NCI-H446 treated with DMSO at 0.1 percent for 48 hours (cell line): ENCODE results near the gene ZBTB42.

ENCODE experiments used
- DNase-seq: peaks from one replicate; lab custom pipeline; 2025; lab: John Stamatoyannopoulos, UW

ZBTB42 gene

DNA sequence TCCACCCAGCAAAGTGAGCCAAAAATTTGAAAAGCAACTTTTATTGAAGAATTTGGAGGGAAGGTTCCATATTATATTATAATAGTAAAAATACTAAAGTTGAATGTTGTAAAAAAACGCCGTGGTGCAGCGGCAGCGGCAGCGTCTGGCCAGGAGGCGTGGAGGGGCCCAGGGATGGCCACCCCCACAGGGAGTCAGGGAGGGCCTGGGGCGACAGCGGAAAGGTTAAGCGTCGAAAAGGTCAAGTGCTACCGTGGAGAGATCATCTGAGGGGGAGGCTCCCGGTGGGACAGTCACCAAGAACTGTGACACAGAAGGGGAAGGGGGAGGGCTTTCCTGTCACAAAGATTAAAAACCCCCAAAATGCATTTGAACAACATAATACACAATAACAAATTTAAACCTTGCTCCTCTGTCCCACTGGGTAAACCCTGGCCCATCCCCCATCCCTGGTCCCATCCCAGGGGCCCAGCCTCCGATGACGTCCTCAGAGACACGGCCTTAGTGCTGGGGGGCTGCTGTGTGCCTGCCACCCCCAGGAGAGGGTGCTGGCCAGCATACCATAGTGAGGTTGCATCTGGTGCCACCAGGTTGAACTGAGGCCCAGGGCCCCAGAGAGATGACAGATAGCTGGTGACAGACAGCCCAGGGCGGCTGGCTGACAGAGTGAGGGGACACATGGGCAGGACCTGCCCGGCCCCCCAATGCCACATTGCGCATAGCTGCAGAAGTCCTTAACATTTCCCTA, 31.4 kb upstream of the ZBTB42 start:
- DNase-seq: no peak

DNA sequence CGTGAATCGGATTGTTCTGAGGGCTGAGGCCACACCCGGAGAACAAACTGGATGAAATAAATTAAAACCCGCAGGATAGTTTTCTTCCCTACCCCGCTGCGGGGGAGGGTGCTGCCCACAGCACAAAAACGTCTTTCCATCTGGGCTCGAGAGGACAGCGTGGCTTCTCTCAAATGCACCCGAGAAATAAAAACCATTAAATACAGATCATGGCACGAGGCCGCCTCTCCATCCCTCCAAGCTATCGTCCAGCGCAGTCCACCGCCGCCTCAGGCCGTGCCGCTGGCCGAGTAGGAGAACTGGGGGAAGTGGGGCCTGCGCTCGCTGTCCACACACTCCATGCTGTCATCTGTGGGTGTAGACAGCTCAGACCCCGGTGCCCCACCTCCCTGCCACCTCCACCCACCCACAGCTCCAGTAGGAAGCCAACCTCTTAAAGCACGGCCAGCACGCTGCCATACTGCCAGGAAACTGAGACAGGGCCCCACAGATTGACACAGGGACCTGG, 30.8 kb upstream of the ZBTB42 start:
- DNase-seq: no peak

DNA sequence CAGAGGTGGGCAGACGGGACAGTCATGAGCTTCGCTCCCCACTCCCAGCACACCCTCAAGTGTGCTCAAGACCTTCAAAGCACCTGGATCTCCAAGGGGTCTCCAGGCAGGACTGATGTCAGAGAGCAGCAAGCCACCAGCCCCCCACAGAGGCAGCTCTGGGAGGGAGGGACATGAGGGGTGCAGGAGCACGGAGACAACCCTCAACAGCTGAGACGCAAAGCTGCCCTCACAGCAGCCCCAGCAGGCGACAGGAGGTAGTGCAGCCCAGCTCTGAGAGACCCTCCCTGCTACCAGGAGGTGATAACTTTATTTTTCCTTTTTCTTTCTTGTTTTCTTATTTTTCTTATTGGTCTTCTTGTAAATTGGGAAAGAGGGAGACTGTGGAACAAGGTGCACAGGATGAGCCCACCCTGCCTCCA, 30.0 kb upstream of the ZBTB42 start:
- no peak for DNase-seq

DNA sequence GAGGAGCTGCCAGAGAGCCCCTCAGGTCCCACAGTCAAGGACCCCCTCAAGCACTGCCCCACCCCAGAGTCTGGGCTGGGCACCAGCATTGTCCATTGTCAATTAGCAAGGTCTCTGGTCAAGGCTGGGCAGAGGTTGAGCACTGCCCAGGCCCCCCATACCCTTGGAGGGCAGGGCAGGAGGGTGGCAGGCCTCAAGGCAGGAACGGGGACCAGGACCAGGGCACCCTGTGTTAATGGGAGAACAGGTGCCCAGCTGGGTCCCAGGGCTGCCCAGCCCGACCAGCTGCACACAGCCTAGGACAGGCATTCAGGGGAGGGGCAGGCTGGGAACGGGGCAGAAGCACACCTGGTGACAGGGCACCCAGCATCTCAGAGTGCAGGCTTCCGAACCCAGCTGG, 29.5 kb upstream of the ZBTB42 start:
- DNase-seq: no peak

DNA sequence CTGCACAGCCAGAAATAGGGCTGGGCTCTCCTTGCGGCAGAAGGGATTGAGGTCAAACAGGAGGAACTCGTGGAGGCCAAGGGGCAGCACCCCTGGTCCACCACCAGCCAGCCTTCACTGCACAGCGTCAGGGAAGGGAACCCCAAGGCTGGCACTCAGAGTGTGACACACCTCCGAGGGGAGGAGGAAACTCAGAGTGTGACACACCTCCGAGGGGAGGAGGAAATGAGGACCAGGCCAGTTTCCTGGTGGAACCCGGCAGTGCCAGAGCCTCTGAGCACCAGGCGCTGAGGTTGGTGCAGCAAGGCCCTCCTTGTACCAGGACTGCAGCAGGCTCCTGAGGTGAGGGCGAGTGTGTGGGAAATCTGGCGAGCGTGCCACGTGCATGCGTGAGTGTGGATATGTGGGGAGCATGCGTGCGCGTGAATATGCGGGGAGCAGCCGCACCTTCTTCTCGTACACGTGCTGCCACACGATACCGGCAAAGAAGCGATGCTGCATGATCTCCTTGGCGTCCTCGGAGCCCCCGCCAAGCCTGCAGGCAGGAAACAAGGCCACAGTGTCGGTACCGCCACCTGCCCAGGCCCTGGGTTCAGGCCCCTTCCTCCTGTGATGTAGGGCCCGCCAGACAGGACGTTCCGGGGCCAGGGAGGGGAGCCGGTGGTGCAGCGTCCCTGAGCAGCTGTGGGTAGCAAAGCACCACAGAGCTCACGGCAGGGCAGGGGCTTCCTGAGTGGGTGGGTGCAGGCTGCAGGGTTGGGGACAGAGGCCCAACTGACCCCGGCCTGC, 28.8 kb upstream of the ZBTB42 start:
- no peak for DNase-seq

DNA sequence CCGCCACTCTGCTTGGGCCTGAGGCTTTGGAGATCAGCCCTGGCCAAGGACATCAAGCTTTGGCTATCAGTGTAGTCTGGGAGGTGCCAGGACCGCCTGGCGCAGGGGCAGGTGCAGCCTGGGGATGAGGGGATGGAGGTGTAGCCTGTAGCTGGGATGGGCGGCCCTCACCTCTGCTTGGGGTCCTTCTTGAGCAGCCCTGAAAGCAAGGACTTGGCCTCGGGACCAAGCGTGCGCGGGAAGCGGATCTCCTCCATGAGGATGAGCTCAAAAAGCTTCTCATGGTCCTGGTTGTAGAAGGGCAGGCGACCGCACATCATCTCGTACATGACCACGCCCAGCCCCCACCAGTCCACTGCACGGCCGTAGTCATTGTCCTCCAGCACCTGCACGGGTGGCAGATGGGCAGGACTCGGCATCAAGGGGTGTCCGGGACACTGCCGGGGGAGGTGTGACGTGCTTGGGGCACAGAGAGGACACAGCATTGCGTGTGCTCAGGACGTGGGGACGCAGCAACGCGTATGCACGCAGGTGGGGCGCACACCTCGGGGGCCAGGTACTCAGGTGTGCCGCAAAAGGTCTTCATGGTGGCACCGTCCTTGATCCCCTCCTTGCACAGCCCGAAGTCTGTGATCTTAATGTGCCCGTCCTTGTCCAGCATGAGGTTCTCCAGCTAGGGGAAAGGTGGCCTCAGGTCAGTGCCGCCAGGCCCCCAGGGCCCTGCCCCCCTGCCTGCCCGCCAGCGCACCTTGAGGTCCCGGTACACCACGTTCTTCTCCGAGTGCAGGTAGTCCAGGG, 28.0 kb upstream of the ZBTB42 start:
- DNase-seq: no peak

DNA sequence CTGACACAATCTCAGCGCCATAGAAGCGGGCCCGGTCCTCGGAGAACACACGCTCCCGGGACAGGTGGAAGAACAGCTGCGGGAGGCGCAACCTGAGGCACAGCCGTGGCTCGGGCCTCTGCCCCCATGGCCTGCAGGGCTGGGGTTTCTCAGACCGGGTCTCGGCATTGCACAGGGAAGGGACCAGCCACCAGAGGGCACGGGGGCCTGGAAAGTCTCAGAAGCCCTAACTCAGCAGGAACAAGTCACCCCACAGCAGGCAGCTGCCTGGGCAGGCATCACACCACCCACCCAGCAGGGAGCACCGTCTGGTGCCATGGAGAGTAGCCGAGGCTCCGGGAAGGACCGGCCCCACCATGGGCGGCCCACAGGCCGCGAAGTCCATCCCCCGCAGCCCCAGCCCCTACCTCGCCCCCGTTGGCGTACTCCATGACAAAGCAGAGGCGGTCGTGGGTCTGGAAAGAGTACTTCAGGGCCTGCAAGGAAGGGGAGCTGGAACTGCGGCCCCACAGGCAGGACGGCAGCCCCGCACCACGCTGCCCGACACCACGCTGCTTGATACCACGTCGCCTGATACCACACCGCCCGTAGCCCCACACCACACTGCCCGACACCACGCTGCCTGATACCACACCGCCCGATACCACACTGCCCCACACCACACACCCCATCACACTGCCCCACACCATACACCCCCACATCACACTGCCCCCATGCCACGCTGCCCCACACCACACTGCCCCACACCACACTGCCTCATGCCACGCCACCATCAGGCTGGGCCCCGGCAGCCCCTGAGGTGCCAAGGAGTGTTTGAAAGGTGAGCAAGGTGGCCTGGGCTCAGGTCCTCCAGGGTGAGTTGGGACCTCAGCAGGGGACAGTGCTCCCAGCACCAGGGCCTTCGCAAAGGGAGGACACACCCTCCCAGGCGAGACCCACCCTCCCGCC, 27.1 kb upstream of the ZBTB42 start:
- DNase-seq: no peak

DNA sequence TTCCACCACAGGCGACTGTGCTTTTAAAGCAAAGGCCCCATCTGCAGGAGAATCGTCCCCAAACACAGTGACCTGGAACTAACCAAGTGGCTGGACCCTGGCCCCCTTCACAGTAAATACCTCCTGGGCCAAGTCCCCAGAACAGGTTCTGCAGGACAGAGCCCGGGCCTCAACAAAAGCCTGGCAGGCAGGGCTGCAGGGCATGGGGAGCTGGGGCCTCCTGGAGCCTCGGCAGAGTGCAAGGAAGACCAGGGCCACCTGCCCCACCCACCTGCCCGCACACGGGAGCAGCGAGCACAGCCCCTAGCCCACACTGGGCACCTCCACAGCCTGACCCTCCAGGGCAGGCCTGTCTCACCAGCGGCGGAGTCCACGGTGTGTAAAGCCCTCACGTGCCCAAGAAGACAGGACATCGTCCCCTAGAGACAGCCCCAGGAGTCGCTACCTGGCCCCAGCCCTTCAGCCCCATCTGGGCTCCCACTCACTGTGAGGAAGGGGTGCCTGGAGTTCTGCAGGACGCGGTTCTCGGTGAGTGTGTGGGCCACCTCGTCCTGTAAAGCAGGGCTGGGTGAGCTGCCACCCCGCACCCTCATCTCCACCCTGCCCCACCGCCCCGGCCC, 26.3 kb upstream of the ZBTB42 start:
- no peak for DNase-seq

DNA sequence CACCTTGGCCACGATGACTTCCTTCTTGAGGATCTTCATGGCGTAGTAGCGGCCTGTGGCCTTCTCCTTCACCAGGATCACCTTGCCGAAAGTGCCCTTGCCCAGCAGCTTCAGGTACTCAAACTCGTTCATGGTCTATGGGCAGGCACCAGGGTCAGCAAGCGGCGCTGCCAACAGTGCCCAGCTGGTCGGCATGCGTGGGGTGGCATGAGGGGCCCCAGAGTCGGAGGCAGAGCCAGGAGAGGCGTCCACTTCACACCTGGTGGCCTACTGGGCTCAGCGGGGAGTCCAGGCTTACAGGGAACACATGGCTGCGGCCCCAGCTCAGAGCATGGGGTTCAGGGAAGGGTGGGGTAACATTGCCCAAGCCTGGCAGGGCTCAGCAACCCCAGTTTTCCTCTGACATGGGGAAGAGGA, 25.8 kb upstream of the ZBTB42 start:
- no peak for DNase-seq

DNA sequence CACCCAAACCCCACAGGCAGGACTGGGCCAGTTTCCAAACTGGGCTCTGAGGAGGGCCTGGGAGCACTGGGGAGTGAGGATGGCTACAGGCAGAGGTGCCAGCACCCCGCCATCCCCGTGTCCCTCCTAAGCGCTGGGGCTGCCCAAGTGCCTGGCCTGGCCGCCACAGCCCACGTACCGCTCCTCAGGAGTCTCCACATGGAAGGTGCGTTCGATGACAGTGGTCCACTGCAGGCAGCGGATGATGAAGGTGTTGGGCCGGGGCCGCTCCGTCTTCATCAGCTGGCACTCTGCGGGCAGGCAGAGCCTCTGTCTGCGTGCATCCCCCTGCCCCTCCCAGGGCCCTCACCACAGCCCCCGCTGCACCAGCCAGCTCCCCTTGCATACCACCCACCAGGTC, 24.4 kb upstream of the ZBTB42 start:
- DNase-seq: no peak

DNA sequence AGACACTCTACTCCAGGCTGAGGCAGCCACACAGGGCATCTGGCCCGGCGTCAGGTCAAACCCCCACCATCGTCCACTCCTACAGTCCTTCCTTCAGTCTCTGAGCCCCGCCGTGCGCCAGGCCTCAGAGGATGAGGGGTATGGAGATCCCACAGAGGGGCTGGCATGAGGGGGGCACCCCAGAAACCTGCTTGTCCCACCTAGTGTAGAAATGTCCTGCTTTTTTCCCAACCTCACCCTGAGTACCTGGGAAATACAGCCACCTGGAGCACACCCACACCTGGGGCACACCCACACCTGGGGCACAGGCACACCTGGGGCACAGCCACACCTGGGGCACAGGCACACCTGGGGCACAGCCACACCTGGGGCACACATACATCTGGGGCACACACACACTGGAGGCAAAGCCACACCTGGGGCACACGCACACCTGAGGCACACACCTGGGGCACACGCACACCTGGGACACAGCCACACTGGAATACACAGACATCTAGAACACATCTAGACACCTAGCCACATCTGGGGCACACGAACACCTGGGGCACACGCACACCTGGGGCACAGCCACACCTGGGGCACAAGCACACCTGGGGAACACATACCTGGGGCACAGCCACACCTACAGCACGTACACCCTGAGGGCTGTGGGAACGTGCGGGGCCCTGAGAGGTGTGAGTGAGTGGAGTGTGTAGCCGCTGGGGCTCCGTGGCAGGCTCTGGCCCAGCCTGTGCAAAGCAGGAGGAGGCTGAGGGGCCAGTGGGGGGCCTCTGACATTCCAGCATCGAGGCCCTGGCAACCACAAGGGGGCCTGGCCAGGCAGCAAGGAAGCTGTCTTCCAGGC, 23.7 kb upstream of the ZBTB42 start:
- DNase-seq: no peak

DNA sequence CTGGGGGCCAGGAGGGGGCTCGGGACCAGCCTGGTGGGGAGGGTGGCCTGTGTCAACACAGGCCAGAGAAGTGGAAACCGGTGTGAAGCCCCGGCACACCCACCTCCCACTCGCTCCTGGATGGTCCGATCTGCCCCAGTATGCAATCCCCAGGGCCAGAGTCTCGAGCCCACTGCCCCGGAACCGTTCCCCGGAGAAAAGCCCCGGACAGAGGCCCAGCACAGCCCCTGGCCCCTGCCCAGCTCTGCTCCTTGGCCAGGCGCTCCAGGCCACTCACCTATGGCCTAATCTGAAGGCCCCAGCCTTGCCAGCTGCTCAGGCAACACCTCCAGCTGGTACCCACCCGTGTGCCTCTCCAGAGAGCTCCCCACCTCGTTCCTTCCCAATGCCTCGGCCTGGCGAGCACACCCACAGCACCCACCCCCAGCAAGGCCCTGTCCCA, 23.1 kb upstream of the ZBTB42 start:
- no peak for DNase-seq

DNA sequence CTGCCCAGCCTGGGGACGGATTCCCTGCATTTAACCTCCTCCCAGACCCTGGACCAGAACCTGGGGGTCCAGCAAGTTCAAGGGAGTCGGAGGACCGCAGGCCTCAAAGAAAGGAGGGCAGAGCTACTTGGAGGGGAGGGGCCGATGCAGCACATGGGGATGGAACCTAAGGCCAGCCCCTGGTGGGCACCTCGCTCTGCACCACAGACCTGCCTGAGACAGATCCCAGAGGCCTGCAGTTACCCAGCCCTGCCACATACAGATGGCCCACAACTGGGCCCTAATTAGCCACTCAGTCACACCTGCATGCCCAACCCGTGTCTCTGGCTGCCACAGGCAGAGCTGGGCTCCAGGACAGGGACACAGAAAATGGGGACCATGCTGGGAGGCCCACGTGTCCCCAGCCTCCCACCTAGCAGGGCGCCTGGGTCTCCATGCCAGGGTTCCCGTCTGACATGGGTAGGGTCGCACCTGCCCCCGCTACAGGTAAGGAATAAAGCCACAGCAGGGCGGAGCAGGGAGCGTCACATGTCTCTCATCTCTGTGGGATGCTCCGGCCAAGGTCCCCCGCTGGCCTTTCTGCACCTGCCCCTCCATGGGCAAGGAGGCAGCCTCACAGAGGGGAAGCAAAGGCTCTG, 22.1 kb upstream of the ZBTB42 start:
- no peak for DNase-seq

DNA sequence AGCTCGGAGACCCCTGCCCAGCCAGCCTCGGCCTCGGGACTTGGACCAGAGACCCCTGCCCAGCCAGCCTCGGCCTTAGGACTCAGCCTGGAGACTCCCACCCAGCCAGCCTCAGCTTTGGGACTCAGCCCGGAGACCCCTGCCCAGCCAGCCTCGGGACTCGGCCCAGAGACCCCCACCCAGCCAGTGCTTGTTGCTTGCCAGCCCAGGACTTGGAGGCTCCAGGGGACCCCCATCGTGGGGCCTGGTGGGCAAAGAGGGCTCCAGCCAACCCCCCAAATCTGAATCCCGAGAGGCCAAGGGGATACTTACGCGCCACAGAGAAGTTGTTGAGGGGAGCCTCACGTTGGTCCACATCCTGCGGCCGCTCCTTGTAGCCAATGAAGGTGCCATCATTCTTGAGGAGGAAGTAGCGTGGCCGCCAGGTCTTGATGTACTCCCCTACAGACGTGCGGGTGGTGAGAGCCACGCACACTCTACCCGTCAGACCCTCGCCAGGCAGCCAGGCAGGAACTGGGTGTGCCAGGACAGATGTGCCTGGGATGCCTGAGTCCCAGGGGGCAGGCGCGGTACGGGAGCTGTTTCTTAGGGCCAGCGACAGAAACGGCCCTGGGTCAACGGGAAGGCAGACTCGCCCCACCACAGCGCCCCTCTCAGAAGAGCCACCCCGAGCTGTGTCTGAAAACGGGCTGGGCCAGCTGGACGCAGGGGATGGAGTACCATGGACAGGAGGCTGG, 21.0 kb upstream of the ZBTB42 start:
- no peak for DNase-seq

DNA sequence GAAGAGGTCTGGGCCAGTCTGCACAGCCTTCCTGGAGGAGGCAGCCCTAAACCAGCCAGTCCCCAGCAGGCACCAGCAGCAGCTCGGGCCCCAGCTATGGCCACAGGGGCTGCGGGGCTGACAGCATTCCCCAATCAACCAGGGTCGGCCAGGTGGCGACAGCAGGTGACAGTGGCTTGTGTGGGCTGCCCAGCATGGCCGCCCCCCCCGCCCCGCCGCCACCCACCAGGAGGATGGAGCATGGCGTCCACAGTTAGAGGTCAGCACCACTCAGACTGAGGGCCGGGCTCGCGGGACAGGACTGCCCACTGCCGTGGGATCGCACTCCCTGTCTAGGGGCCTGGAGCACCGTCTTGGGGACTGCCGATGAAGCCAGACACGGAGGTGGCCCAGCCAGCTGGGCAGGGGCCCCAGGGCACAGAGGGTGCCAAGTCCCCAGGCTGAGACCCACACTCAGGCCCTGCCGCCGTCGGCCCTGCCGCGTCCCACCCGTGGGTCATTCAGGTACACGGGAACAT, 20.3 kb upstream of the ZBTB42 start:
- no peak for DNase-seq

DNA sequence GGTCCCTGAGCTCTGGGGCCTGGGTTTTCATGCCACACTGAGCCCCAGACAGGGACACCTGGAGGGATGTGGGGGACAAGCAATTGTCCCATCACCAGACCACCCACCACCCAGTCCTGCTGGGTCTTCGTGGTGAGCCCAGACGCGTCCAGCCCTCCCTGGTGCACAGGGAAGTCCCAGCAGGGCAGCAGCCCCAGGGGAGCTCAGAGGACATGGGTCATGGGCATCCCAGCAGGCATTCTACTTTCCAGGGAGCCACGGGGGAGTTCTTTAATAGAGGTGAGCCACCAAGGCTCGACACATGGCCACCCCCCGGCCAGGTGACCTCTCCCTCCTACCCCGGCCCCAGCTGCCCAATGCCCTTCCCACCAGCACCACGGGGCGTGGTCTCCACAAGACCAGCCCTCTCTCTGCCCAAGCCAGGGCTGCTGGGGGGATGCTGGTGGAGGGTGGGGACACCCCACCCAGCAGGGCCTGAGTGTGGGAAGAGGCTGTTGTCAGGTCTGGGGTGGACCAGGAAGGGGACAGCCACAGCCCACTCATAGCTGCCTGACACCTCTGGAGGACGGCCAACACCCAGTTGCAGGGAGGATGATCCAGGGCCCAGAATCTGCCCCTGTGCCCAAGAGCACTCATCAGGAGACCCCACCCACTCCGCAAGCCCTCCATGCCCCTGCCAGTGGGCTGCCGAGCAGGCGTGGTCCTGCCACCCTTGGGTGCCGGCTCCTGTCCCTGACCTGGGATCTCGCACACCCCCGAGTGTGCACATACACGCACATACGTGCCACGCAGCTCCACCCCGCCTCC, 19.4 kb upstream of the ZBTB42 start:
- no peak for DNase-seq

DNA sequence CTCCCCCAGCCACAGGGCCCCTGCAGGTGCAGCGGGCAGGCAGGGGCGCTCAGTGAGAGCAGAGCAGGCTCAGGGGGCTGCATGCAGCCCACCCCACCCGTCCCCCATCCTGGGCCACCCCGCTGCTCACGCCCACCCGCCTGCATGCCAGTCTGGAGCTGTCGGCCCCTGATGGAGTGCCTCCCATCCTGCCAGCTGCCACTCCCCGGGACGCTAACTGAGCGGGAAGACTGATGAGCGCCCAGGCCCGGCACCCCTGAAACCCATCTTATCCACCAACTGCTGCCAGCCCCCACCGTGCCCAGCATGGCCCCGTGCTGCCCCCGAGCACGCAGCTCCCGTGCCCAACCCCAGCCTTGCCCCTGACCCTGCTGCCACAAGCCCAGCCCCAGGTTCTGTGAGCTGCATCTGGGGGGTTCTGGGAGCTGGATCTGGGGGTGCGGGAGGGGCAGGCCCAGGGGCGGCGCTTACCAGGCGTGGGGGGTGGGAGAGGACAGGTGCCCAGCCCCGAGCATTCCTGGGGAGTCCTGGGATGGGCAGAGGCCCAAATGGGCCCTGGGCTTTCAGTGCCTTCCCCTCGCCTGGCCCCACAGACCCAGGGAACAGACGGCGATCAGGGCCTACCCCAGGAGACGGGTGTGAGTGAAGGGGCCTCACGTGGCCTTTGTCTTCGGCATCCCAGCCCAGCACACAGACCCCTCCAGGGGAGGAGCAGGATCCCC, 18.7 kb upstream of the ZBTB42 start:
- DNase-seq: no peak
